ENCODE results near the gene KRTAP29-1.
"Not testable (repeated sequence)": the region's sequence is repeated elsewhere in the genome, so short reads cannot be mapped to it uniquely, and the experiment has no call there.

Gene KRTAP29-1, protein sequence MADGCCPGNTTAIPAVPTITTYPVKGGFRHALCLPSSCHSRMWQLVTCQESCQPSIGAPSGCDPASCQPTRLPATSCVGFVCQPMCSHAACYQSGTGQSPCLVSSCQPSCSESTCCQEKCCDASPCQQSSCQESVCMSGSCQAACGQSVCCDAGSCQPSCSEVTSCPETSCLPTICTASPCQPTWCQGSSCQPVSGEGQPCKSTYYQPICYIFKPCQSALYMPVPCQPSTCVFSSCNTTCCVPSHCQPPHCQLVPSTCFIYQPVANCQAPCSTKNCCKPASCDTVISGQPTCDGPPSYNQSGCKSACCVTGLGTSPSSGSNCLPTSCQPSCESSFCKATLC

DNA sequence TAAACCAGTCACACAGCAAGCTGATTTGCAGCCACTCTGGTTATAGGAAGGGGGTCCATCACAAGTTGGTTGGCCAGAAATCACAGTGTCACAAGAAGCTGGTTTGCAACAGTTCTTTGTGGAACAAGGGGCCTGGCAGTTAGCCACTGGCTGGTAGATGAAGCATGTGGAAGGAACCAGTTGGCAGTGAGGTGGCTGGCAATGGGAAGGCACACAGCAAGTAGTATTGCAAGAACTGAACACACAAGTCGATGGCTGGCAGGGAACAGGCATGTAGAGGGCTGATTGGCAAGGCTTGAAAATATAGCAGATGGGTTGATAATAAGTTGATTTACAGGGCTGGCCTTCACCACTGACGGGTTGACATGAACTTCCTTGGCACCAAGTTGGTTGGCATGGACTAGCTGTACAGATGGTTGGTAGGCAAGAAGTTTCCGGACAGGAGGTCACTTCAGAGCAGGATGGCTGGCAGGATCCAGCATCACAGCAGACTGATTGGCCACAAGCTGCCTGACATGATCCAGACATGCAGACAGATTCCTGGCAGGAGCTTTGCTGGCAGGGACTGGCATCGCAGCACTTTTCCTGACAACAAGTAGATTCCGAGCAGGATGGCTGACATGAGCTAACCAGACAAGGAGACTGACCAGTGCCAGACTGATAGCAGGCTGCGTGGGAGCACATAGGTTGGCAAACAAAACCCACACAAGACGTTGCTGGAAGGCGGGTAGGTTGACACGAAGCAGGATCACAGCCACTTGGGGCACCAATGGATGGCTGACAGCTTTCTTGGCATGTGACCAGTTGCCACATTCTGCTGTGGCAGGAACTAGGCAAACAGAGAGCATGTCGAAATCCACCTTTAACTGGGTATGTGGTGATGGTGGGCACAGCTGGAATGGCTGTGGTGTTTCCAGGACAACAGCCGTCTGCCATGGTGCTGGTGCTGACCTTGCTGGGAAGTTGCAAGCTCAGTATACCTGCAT, at the start of gene KRTAP29-1:
Gene KRTAP29-1 (minus strand): TSS at position 936 of the 986 bp plus-strand sequence. CDS start 0 bp downstream, at position 936.
- no peak for DNase-seq (ENCODE audit: low read depth in 3 of 3, low spot score in 1 of 3)

DNA sequence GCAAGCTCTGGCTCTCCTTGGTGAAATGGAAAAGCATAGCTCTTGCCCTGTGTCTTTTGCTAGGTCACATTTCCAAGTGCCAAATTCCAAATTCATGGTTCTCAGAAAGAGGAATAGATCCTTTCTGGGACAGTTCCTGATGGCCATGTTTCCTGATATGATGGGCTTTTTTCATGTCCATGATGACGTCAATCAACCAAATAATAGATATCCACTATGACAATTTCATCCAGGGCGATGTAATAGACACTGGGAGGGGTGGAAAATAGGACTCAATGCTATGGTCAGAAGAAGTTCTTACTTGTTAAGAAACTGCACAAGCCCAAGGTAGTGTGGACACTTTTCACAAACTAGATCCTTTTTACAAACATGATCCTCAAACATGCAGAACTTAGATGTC, 48.5 kb upstream of the KRTAP29-1 start:
- no peak for DNase-seq (ENCODE audit: low read depth in 3 of 3, low spot score in 1 of 3)

GRCh38 chr17:41350381-41350878, 47.8 kb upstream of the KRTAP29-1 start, which contains the start of gene KRT33A:
KRT33A (minus strand) TSS chr17:41350828; CDS start chr17:41350767, 61 bp downstream.
- not testable (repeated sequence) for DNase-seq (ENCODE audit: low read depth in 3 of 3, low spot score in 1 of 3)

- DNase-seq (ENCODE audit: low read depth in 3 of 3, low spot score in 1 of 3) = no peak
These were observed 45.5 kb upstream of the KRTAP29-1 start for GRCh38 chr17:41347869-41348760.

GRCh38 chr17:41346421-41346820, 43.8 kb upstream of the KRTAP29-1 start:
- DNase-seq (ENCODE audit: low read depth in 3 of 3, low spot score in 1 of 3) = not testable (repeated sequence)

GRCh38 chr17:41345992-41346391, 43.3 kb upstream of the KRTAP29-1 start:
- DNase-seq (ENCODE audit: low read depth in 3 of 3, low spot score in 1 of 3) = no peak

DNA sequence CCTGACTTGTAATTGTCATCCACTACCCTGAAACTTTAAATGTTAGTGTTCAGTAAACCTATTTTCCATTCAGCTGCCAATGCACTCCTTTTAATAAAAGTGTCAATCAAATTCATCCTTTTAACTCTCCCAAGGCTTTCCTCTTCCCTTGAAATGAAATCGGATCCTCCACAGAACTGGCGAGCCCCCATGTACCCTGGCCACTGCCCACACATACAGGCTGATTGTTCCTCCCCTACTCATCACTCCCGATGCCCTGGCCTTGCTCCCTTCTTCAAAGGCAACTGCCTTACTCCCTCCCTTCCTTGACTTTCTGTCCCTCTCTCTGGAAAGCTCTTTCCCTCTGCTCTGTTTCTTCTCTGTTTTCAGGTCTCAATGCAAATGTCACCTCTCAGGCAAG, 40.4 kb upstream of the KRTAP29-1 start:
- no peak for DNase-seq (ENCODE audit: low read depth in 3 of 3, low spot score in 1 of 3)

- DNase-seq (ENCODE audit: low read depth in 3 of 3, low spot score in 1 of 3) = peak in 1 of 3 donors; percentile 41
These were observed 38.5 kb upstream of the KRTAP29-1 start for GRCh38 chr17:41340934-41341861.

- DNase-seq (ENCODE audit: low read depth in 3 of 3, low spot score in 1 of 3) = no peak
These were observed 37.8 kb upstream of the KRTAP29-1 start for GRCh38 chr17:41340494-41340893.

- no peak for DNase-seq (ENCODE audit: low read depth in 3 of 3, low spot score in 1 of 3)
These were observed 37.0 kb upstream of the KRTAP29-1 start for GRCh38 chr17:41339571-41340172.

DNA sequence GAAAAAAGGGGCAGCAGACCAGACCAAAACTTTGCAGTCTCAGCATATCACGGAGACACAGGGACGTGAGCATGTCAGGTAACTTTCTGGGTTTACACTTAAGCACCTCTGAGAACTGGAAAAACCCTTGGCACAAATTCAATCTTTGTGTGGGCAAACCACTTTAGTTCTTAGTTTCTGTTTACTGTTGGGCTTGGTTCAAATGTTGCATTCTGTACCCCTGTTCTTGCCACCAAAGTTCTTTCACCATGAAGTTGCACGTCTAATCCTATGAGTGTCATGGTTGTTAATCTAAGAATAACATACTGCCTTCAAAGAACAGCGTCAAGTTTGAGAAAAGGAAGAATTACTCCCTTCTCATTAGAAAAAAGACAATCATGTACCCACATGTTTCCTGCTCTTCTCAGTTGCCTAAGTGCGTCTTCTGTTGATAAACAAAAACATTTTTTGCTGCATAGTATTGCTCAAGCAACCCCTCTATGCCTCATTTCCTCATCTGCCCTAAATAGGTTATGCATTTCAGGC, 36.4 kb upstream of the KRTAP29-1 start:
- peak in 2 of 3 donors; percentile 12 to 32 for DNase-seq (ENCODE audit: low read depth in 3 of 3, low spot score in 1 of 3)

DNA sequence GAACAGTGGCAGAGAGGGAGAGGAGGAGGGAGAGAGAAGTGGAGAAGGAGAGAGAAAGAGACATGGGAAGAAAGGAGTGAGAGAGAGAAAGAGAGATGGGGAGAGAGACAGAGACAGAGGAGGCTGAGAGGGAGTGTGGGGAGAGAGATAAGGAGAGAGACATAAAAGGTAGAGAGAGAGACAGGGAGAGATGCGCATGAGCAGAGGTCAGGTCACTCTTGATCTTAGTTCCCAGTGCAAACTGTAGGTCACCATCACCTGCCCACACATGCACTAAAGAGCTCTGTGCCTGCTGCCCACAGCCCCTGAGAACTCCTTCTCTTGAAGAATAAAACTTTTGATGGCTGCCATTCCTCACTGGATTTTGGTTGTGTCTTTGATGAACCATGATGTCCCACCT, 33.1 kb upstream of the KRTAP29-1 start:
- DNase-seq (ENCODE audit: low read depth in 3 of 3, low spot score in 1 of 3) = no peak

GRCh38 chr17:41334385-41335305, 32.0 kb upstream of the KRTAP29-1 start:
- DNase-seq (ENCODE audit: low read depth in 3 of 3, low spot score in 1 of 3) = no peak

DNA sequence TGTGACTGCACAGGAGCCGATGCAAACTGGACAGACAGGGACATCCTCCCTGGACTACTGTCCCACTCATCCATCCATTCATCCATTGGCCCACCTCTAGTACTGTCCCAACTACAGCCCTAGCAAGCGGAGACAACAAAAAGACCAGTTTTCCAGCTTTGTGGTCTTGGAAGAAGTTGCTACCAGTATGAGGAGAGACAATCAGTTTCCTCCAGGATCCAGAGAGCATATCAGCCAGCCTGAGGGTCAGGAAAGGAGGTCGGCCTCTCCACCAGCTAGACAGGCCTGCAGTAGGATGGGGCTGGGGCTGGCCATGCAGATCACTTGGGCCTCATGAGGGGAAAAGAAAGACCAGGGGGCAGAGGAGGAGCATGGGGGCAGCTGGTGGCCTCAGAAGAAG, 31.2 kb upstream of the KRTAP29-1 start:
- DNase-seq (ENCODE audit: low read depth in 3 of 3, low spot score in 1 of 3) = no peak

DNA sequence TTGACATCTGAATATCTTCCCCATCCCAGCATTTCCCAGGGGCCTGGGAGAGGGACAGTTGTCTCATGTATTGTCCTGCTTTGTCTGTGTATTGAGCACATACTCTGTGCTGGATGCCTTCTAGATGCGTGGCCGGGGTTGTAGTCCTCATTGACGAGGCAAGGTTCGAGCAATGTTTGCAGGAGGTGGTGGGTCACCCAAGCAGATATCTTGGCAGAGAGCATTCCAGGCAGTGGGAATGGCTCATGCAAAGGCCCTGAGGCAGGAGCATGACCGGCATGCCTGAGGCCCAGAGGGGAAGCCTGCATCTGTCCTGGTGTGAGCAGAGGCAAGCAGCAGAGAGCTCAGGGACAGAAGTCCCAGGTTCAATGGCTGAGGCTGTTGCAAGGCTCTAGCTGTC, 30.4 kb upstream of the KRTAP29-1 start:
- DNase-seq (ENCODE audit: low read depth in 3 of 3, low spot score in 1 of 3) = no peak

- no peak for DNase-seq (ENCODE audit: low read depth in 3 of 3, low spot score in 1 of 3)
These were observed 29.6 kb upstream of the KRTAP29-1 start for GRCh38 chr17:41332239-41332638.

GRCh38 chr17:41331606-41332005, 29.0 kb upstream of the KRTAP29-1 start:
- no peak for DNase-seq (ENCODE audit: low read depth in 3 of 3, low spot score in 1 of 3)
